Neutrophil (primary cell): ENCODE measurements around the gene EZR.

Source experiments
- H3K27ac ChIP-seq: fragments of 200-600 bp; sonication (generic); 2 replicates; pipeline ENCODE4 v1.5.1; 2016; ENCODE audit warnings: mild to moderate bottlenecking, moderate library complexity
- H3K27me3 ChIP-seq: fragments of 200-600 bp; sonication (generic); 2 replicates; pipeline ENCODE4 v1.6.0; 2016; ENCODE audit warnings: mild to moderate bottlenecking
- H3K36me3 ChIP-seq: fragments of 200-600 bp; sonication (generic); 2 replicates; pipeline ENCODE4 v1.5.1; 2017
- H3K4me1 ChIP-seq, 2 experiments: fragments of 200-600 bp in 1 of 2; sonication (generic) in 1 of 2; 1 replicate in 1 of 2; 2 replicates in 1 of 2; pipeline versions ENCODE4 v1.5.1 to v1.6.1; 2013 to 2016; ENCODE audit warnings: low read depth in 1 of 2, low read length in 1 of 2, mild to moderate bottlenecking in 1 of 2, moderate library complexity in 1 of 2; ENCODE audit not compliant: control insufficient read depth in 1 of 2, insufficient read depth in 1 of 2
- H3K4me3 ChIP-seq, 2 experiments: fragments of 200-600 bp in 1 of 2; sonication (generic) in 1 of 2; 1 replicate in 1 of 2; 2 replicates in 1 of 2; pipeline ENCODE4 v1.5.1; 2013 to 2016; ENCODE audit warnings: low read depth in 1 of 2, low read length in 1 of 2, mild to moderate bottlenecking in 1 of 2, moderate library complexity in 1 of 2
- H3K9me3 ChIP-seq: fragments of 200-600 bp; sonication (generic); 2 replicates; pipeline ENCODE4 v1.5.1; 2016
- CTCF ChIP-seq: fragments of 200-600 bp; sonication (generic); IDR thresholded peaks from 2 replicates; pipeline ENCODE4 v1.5.1; 2016; ENCODE audit warnings: antibody characterized with exemption

EZR gene

GRCh38 chr6:158808442-158808833 is 10.7 kb downstream of the EZR start:
- TF ChIP-seq CTCF, result no peak
- Histone ChIP-seq H3K4me3 (no peak overlapping the region), H3K27me3 (no peaks in the 10 kb centered on the region), H3K36me3 (peaks cover 11% of the 10 kb centered on the region), H3K27ac (no peak overlapping the region), H3K4me1 (peaks cover 21 to 22% of the 10 kb centered on the region in 2 experiments), H3K9me3 (no peaks in the 10 kb centered on the region)

GRCh38 chr6:158807515-158808441 is 11.4 kb downstream of the EZR start:
- Histone ChIP-seq H3K27ac (no peak overlapping the region), H3K27me3 (no peaks in the 10 kb centered on the region), H3K36me3 (peaks cover 11% of the 10 kb centered on the region)

GRCh38 chr6:158805698-158806377 is 13.3 kb downstream of the EZR start:
- Histone ChIP-seq H3K36me3 (peaks cover 16% of the 10 kb centered on the region), H3K4me1 (peaks cover 7 to 18% of the 10 kb centered on the region in 2 experiments), H3K27me3 (no peaks in the 10 kb centered on the region), H3K4me3 (no peak overlapping the region), H3K27ac (no peak overlapping the region), H3K9me3 (no peaks in the 10 kb centered on the region)
- no peak for TF ChIP-seq CTCF

More at GRCh38 chr6:158807515-158808441, 11.4 kb downstream of the EZR start:
- TF ChIP-seq CTCF, result no peak
- peaks cover 16 to 22% of the 10 kb centered on the region in 2 experiments for H3K4me1 ChIP-seq
- no peaks in the 10 kb centered on the region for H3K9me3 ChIP-seq
- no peak overlapping the region for H3K4me3 ChIP-seq

- Histone ChIP-seq H3K4me1 (peaks cover 7 to 13% of the 10 kb centered on the region in 2 experiments), H3K4me3 (no peak overlapping the region), H3K27me3 (no peaks in the 10 kb centered on the region), H3K27ac (no peak overlapping the region), H3K36me3 (peaks cover 16% of the 10 kb centered on the region), H3K9me3 (no peaks in the 10 kb centered on the region)
- no peak for TF ChIP-seq CTCF
These were observed 15.0 kb downstream of the EZR start for GRCh38 chr6:158804207-158804606.

- no peaks in the 10 kb centered on the region for H3K9me3 ChIP-seq
- no peak overlapping the region for H3K27ac ChIP-seq
- no peaks in the 10 kb centered on the region for H3K27me3 ChIP-seq
- H3K4me3 ChIP-seq, result no peak overlapping the region
- H3K36me3 ChIP-seq, result peaks cover 16% of the 10 kb centered on the region
- H3K4me1 ChIP-seq, result peaks cover 7 to 13% of the 10 kb centered on the region in 2 experiments
- no peak for TF ChIP-seq CTCF
These were observed 15.4 kb downstream of the EZR start for GRCh38 chr6:158803733-158804143.
